Mesendoderm (in vitro differentiated cells): ENCODE data around the gene MOB3B. TPM values are rescaled to one million over a fixed set of nuclear protein-coding genes. Genes with fewer than 3 reads are reported as not detected.

Source experiments
- DNase-seq: peaks from one replicate; pipeline ENCODE4 v3.0.0; 2013
- H2AK5ac ChIP-seq: 2 replicates; pipeline ENCODE4 v1.6.1; 2013; ENCODE audit warnings: low read length, inconsistent platforms
- H2BK120ac ChIP-seq: 2 replicates; pipeline ENCODE4 v1.6.1; 2013; ENCODE audit warnings: low read depth, mild to moderate bottlenecking, low read length, moderate library complexity, mixed read lengths
- H2BK15ac ChIP-seq: replicated peaks from 2 replicates; pipeline ENCODE4 v1.6.1; 2013; ENCODE audit warnings: low read depth, mild to moderate bottlenecking, moderate library complexity
- H2BK5ac ChIP-seq: 2 replicates; pipeline ENCODE4 v1.6.1; 2013; ENCODE audit warnings: low read length, inconsistent platforms
- H3K18ac ChIP-seq: 2 replicates; pipeline ENCODE4 v1.6.1; 2013; ENCODE audit warnings: mild to moderate bottlenecking, low read length, mixed read lengths
- H3K23ac ChIP-seq: one replicate; pipeline ENCODE4 v1.6.1; 2013; ENCODE audit warnings: low read length
- H3K27ac ChIP-seq: 2 replicates; pipeline ENCODE4 v1.5.1; 2013; ENCODE audit warnings: low read depth, mild to moderate bottlenecking, inconsistent platforms, low read length, moderate library complexity
- H3K27me3 ChIP-seq: 2 replicates; pipeline ENCODE4 v1.6.1; 2013; ENCODE audit warnings: low read length, control low read depth, mild to moderate bottlenecking, inconsistent platforms; ENCODE audit not compliant: insufficient read depth, poor library complexity
- H3K36me3 ChIP-seq: 2 replicates; pipeline ENCODE4 v1.6.1; 2013; ENCODE audit warnings: low read length, inconsistent platforms; ENCODE audit not compliant: control insufficient read depth, insufficient read depth
- H3K4ac ChIP-seq: one replicate; pipeline ENCODE4 v1.6.1; 2013; ENCODE audit warnings: low read depth, mild to moderate bottlenecking, low read length, moderate library complexity
- H3K4me1 ChIP-seq: 2 replicates; pipeline ENCODE4 v1.6.1; 2013; ENCODE audit warnings: low read depth, low read length, inconsistent platforms; ENCODE audit not compliant: control insufficient read depth
- H3K4me2 ChIP-seq: 2 replicates; pipeline ENCODE4 v1.6.1; 2013; ENCODE audit warnings: low read length
- H3K4me3 ChIP-seq: 2 replicates; pipeline ENCODE4 v1.5.1; 2013; ENCODE audit warnings: mild to moderate bottlenecking, low read length
- H3K56ac ChIP-seq: one replicate; pipeline ENCODE4 v1.6.1; 2013; ENCODE audit warnings: low read length
- H3K79me1 ChIP-seq: 2 replicates; pipeline ENCODE4 v1.6.1; 2013; ENCODE audit warnings: low read length, inconsistent platforms
- H3K79me2 ChIP-seq: 2 replicates; pipeline ENCODE4 v1.6.1; 2013; ENCODE audit warnings: mild to moderate bottlenecking, low read length; ENCODE audit not compliant: control insufficient read depth, insufficient read depth
- H3K9ac ChIP-seq: 2 replicates; pipeline ENCODE4 v1.6.1; 2013; ENCODE audit warnings: low read length, inconsistent platforms
- H4K5ac ChIP-seq: one replicate; pipeline ENCODE4 v1.6.1; 2013; ENCODE audit warnings: low read length
- H4K8ac ChIP-seq: one replicate; pipeline ENCODE4 v1.6.1; 2013; ENCODE audit warnings: low read depth, mild to moderate bottlenecking, control low read depth, low read length, moderate library complexity
- WGBS: extraction: QIAGEN DNeasy Blood & Tissue Kit; methylation state at CpG from one replicate; pipeline ENCODE4 v1.1.7; 2013; ENCODE audit warnings: low lambda C conversion rate, missing lambda C conversion rate; ENCODE audit not compliant: insufficient coverage; ENCODE audit errors: extremely low coverage; 5-methylcytosine and 5-hydroxymethylcytosine counted together
- polyA plus RNA-seq, 2 experiments: library from polyadenylated mRNA; stranded (reverse); fragments of 200-250 nt; gene quantifications; one replicate each; pipeline ENCODE4 v1.2.3, GENCODE V29; 2013

Gene MOB3B
- 5.9 TPM for polyA plus RNA-seq (2013, experiment 1 of 2)
- 6.1 TPM for polyA plus RNA-seq (2013, experiment 2 of 2)

DNA sequence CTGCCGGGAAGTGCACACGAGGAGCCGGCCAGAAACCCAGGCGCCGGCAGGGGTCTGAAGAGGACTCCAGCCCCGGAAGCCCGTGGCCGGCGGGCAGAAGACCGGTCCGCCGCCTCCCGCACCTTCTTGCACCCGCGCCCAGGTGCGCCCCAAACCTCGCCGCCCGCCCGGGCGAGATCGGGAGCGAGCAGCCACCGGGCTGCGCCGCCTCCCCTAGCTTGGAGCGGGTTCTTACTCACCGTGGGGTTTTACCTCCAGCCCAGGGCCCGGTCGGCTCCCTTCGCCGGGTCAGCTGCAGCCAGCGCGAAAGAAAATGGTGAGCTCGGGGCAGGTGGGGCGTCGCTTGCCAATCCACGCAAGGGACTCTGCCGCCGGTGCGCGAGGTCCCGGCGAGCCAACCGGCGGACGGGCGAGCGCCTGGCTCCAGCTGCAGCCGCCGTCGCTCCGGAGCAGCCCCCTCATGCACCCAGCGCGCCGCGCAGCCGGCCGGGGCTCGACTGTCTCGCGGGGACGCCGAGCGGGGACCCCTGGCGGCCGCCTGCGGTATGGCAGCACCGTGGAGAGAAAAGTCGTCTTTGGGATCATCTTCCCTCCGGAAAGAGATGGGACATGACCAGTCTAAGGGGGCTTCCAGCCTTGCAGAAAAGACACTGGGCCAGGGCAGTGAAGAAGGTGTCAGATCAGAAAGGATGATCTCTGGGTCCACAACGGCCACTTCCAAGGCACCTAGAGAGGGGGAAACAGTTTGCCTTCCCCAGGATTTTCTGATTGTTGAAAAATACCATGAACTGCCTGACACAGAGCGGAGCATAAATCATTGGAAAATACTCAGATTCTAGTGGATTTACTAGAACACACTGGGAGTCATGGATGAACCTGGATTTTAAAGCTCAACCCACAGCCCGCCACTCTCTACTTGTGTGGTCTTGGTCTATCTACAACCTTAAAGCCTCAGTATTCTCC is at the start of gene MOB3B:
TSS of gene MOB3B (minus strand) at position 499 of the 963 bp plus-strand sequence. CDS start 74,264 bp downstream, outside the sequence.
- no CpG with 5 or more reads among the region's 74 CpGs for WGBS

DNA sequence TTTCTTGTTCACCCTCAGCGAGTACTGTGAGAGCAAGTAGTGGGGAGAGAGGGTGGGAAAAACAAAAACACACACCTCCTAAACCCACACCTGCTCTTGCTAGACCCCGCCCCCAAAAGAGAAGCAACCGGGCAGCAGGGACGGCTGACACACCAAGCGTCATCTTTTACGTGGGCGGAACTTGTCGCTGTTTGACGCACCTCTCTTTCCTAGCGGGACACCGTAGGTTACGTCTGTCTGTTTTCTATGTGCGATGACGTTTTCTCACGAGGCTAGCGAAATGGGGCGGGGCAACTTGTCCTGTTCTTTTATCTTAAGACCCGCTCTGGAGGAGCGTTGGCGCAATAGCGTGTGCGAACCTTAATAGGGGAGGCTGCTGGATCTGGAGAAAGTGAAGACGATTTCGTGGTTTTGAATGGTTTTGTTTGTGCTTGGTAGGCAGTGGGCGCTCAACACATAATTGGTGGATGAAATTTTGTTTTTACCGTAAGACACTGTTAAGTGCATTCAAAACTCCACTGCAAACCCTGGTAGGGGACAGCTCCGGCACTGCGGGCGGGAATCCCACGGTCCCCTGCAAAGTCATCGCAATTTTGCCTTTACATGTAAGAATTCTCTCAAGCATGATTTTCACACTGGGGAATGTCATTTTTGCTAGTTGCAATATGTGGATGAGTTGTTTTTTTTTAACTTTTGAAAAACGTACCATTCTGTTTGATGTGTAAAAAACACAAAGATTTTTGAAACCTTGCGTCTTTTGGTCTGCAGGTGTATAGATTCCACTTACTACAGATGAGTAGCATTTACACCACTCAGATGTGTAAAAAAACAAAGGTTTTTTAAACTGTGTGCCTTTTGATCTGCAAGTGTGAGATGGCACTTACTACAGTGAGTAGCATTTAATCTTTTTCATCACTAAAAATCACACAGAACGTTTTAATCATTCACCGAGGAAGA is 44.3 kb upstream of the MOB3B start:
- Histone ChIP-seq H3K4me2 (peak overlapping the region; percentile 51), H3K56ac (peak overlapping the region; percentile 81), H3K23ac (no peak overlapping the region), H3K79me2 (no peaks in the 10 kb centered on the region), H2BK15ac (no peak overlapping the region), H4K8ac (no peak overlapping the region), H3K27ac (peak overlapping the region; percentile 77), H2AK5ac (no peak overlapping the region), H3K79me1 (peaks cover 2% of the 10 kb centered on the region), H3K4ac (no peak overlapping the region), H2BK5ac (no peak overlapping the region), H3K18ac (no peak overlapping the region), H3K36me3 (no peaks in the 10 kb centered on the region), H3K27me3 (no peaks in the 10 kb centered on the region), H3K9ac (peak overlapping the region; percentile 62), H3K4me1 (no peaks in the 10 kb centered on the region), H3K4me3 (peak overlapping the region; percentile 47), H4K5ac (no peak overlapping the region), H2BK120ac (no peak overlapping the region)
- WGBS, result no CpG with 5 or more reads among the region's 35 CpGs
- peak; percentile 100 for DNase-seq

More for the DNA sequence above, at the start of gene MOB3B:
- H3K27ac ChIP-seq, result peak within 1 kb of the TSS; percentile 23
- no peaks in the 10 kb centered on the region for H3K79me1 ChIP-seq
- H3K36me3 ChIP-seq, result no peaks in the 10 kb centered on the region
- H3K23ac ChIP-seq, result no peak within 1 kb of the TSS
- H3K9ac ChIP-seq, result peak within 1 kb of the TSS; percentile 83
- H4K8ac ChIP-seq, result no peak within 1 kb of the TSS
- H3K27me3 ChIP-seq, result no peaks in the 10 kb centered on the region
- no peak within 1 kb of the TSS for H2BK120ac ChIP-seq
- H2AK5ac ChIP-seq, result no peak within 1 kb of the TSS
- H4K5ac ChIP-seq, result no peak within 1 kb of the TSS
- H3K79me2 ChIP-seq, result no peaks in the 10 kb centered on the region
- no peak within 1 kb of the TSS for H2BK5ac ChIP-seq
- no peak within 1 kb of the TSS for H3K4ac ChIP-seq
- H3K4me3 ChIP-seq, result peak within 1 kb of the TSS; percentile 77
- H2BK15ac ChIP-seq, result no peak within 1 kb of the TSS
- peak; percentile 84 for DNase-seq
- H3K4me1 ChIP-seq, result peaks cover 4% of the 10 kb centered on the region
- peak within 1 kb of the TSS; percentile 89 for H3K4me2 ChIP-seq
- peak within 1 kb of the TSS; percentile 75 for H3K18ac ChIP-seq
- H3K56ac ChIP-seq, result peak within 1 kb of the TSS; percentile 93

DNA sequence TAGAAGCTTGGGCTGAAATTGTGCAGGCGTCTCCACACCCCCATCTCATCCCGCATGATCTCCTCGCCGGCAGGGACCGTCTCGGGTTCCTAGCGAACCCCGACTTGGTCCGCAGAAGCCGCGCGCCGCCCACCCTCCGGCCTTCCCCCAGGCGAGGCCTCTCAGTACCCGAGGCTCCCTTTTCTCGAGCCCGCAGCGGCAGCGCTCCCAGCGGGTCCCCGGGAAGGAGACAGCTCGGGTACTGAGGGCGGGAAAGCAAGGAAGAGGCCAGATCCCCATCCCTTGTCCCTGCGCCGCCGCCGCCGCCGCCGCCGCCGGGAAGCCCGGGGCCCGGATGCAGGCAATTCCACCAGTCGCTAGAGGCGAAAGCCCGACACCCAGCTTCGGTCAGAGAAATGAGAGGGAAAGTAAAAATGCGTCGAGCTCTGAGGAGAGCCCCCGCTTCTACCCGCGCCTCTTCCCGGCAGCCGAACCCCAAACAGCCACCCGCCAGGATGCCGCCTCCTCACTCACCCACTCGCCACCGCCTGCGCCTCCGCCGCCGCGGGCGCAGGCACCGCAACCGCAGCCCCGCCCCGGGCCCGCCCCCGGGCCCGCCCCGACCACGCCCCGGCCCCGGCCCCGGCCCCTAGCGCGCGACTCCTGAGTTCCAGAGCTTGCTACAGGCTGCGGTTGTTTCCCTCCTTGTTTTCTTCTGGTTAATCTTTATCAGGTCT is 43.5 kb upstream of the MOB3B start, which contains the start of gene C9orf72:
TSS of gene C9orf72 (minus strand) at position 564 of the 716 bp plus-strand sequence. CDS start 6,361 bp downstream, outside the sequence.
- Histone ChIP-seq H4K5ac (no peak within 1 kb of the TSS), H3K4me1 (no peaks in the 10 kb centered on the region), H2BK15ac (no peak within 1 kb of the TSS), H2AK5ac (no peak within 1 kb of the TSS), H3K18ac (peak within 1 kb of the TSS; percentile 91), H3K9ac (peak within 1 kb of the TSS; percentile 82), H4K8ac (no peak within 1 kb of the TSS), H3K36me3 (no peaks in the 10 kb centered on the region), H3K4me2 (peak within 1 kb of the TSS; percentile 51), H3K79me2 (no peaks in the 10 kb centered on the region), H3K23ac (no peak within 1 kb of the TSS), H3K4ac (peak within 1 kb of the TSS; percentile 24), H3K27me3 (no peaks in the 10 kb centered on the region), H3K56ac (peak within 1 kb of the TSS; percentile 91), H2BK5ac (no peak within 1 kb of the TSS), H3K4me3 (peak within 1 kb of the TSS; percentile 77), H3K27ac (peak within 1 kb of the TSS; percentile 77), H3K79me1 (peaks cover 2% of the 10 kb centered on the region), H2BK120ac (peak within 1 kb of the TSS; percentile 74)
- peak; percentile 81 for DNase-seq
- no CpG with 5 or more reads among the region's 72 CpGs for WGBS

DNA sequence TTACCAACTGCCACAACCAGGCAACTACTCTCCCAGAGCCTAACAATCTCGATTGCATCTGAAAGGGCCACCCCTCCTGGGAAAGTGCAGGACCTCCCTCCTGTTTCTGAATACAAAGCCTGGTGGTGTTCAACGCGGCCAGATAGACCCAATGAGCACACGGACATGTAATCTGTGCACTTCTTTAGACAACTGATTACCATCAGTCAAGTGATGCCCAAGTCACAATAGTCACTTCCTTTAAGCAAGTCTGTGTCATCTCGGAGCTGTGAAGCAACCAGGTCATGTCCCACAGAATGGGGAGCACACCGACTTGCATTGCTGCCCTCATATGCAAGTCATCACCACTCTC is 42.9 kb upstream of the MOB3B start:
- Histone ChIP-seq H3K36me3 (no peaks in the 10 kb centered on the region), H3K27ac (no peak overlapping the region), H3K9ac (peak overlapping the region; percentile 82), H3K18ac (no peak overlapping the region), H3K27me3 (no peaks in the 10 kb centered on the region), H3K79me1 (peaks cover 2% of the 10 kb centered on the region), H2BK120ac (no peak overlapping the region), H2BK5ac (no peak overlapping the region), H3K4ac (peak overlapping the region; percentile 24), H4K8ac (no peak overlapping the region), H2AK5ac (no peak overlapping the region), H2BK15ac (no peak overlapping the region), H3K79me2 (no peaks in the 10 kb centered on the region), H3K4me2 (peak overlapping the region; percentile 45), H3K23ac (no peak overlapping the region), H3K4me3 (peak overlapping the region; percentile 77), H3K56ac (peak overlapping the region; percentile 91), H4K5ac (no peak overlapping the region), H3K4me1 (no peaks in the 10 kb centered on the region)
- peak; percentile 76 for DNase-seq
- no CpG with 5 or more reads among the region's 6 CpGs for WGBS

DNA sequence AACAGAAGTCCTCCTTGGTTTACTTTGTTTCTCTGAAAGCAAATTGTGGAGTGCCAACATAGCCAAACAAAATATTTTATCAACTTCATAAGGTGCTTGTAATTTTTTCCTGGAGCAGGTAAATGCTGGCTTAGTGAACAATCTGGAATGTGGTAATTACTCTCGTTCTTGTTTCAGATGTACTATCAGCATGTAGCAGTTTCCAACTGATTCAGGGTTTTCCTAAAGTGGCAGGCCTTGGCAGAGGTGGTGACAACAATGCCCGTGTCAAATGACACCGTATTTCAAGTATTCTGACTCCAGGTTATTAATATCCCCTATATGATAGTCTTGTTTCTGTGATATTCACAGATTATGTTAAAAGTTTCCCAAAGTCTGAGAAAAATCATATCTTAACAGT is 42.4 kb upstream of the MOB3B start:
- no peak overlapping the region for H3K27ac ChIP-seq
- H3K79me1 ChIP-seq, result peaks cover 2% of the 10 kb centered on the region
- no peak overlapping the region for H2BK120ac ChIP-seq
- no peak overlapping the region for H2AK5ac ChIP-seq
- no peak for DNase-seq
- H3K4ac ChIP-seq, result no peak overlapping the region
- H3K27me3 ChIP-seq, result no peaks in the 10 kb centered on the region
- H3K18ac ChIP-seq, result no peak overlapping the region
- no peak overlapping the region for H2BK15ac ChIP-seq
- H3K56ac ChIP-seq, result no peak overlapping the region
- H3K36me3 ChIP-seq, result no peaks in the 10 kb centered on the region
- no CpG with 5 or more reads among the region's 3 CpGs for WGBS
- no peaks in the 10 kb centered on the region for H3K4me1 ChIP-seq
- no peaks in the 10 kb centered on the region for H3K79me2 ChIP-seq
- no peak overlapping the region for H3K4me2 ChIP-seq
- H2BK5ac ChIP-seq, result no peak overlapping the region
- H3K4me3 ChIP-seq, result no peak overlapping the region
- H3K9ac ChIP-seq, result no peak overlapping the region
- no peak overlapping the region for H4K5ac ChIP-seq
- no peak overlapping the region for H3K23ac ChIP-seq
- H4K8ac ChIP-seq, result no peak overlapping the region
